Fibroblast of the aortic adventitia (primary cell): ENCODE data around the gene THRB. TPM values are rescaled to one million over a fixed set of nuclear protein-coding genes. Genes with fewer than 3 reads are reported as not detected.

ENCODE experiments used
- DNase-seq: peaks from one replicate; pipeline ENCODE4 v3.0.0-alpha.2; 2010; ENCODE audit warnings: low read depth
- H3K4me3 ChIP-seq: 2 replicates; pipeline ENCODE4 v1.5.1; 2011; ENCODE audit warnings: low read depth, mild to moderate bottlenecking, control low read depth, low read length, moderate library complexity
- CTCF ChIP-seq: IDR thresholded peaks from 2 replicates; pipeline ENCODE4 v1.5.1; 2011; ENCODE audit warnings: mild to moderate bottlenecking, low read length, control low read depth, inconsistent platforms; ENCODE audit not compliant: insufficient read depth
- total RNA-seq: library from RNA; depleted of rRNA; stranded (reverse); fragments of >200 nt; gene quantifications from 2 replicates; pipeline ENCODE4 v1.2.3, GENCODE V29; 2012; ENCODE audit warnings: low replicate concordance

THRB gene
- total RNA-seq, 1 donor, result 4.7 TPM

DNA sequence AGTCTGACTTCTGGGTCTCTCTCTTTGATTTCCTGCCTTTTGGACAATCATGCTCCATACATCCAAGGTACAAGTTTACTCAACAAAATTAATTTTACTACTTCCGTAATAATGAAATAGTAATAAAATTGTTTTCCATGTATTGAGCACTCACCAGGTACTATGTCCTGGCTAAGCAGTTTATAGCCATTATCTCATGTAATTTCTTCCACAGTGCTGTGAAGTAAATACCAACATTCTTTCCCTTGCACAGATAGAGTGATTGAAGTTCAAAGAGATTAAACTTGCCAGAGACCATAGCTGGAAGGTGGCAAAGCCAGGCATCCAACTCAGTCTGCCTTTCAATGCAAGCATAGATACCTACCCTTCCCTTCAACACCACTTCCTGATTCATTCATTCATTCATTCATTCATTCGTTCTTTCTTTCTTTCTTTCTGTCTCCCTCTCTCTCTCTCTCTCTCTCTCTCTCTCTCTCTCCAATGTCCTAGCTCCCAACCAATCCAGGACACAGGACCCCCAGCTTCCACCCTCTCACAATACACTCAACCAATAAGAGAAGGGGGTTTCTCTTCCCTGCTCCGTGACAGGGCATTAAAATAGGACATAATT, 12.4 kb downstream of the THRB start:
- TF ChIP-seq CTCF, result no peak
- no peak overlapping the region for H3K4me3 ChIP-seq
- DNase-seq, result no peak

DNA sequence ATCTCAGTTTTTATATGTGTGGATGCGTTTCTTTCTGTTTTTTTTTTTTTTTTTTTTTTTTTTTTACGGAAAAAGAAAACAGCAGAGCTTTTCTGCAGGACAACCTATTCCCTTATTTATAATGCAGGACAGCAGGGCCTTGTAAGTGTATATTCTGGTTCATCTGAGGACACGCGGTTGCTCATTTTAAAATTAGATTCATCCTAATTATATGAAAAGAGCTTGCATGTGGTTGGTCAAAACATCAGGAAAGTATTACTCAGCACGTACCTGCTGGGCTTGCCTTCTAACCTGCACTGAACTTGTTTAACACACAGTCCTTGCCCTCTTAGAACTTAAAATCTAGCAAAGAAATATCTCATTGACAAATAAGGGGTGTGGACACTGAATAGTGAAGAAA, 13.5 kb downstream of the THRB start:
- DNase-seq, result no peak
- no peak for TF ChIP-seq CTCF
- no peak overlapping the region for H3K4me3 ChIP-seq

DNA sequence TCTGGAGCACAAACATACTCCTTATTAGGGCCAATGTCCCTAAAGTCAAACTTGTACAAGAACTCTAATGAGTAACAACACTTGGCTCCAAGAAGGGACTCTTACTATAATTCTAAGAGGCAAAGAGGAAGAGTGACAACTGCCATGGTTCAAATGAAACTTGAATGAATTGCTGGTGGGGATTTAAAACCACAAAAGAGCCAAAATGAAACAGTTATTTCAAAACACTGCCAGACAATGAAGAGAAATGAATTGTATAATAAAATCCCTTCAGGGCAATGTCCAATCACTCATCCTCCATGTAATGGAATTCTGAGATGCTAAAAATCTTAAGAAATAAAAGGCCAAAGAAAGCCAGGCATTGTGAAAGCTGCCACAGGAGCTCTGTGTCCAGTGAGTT, 14.2 kb downstream of the THRB start:
- no peak for DNase-seq
- TF ChIP-seq CTCF, result no peak
- no peak overlapping the region for H3K4me3 ChIP-seq

- DNase-seq, result no peak
Measured at GRCh38 chr3:24479816-24480215, 14.8 kb downstream of the THRB start.

GRCh38 chr3:24476871-24477656, 17.6 kb downstream of the THRB start:
- DNase-seq, result no peak
- no peak for TF ChIP-seq CTCF
- no peak overlapping the region for H3K4me3 ChIP-seq

More at GRCh38 chr3:24479816-24480215, 14.8 kb downstream of the THRB start:
- no peak for TF ChIP-seq CTCF
- no peak overlapping the region for H3K4me3 ChIP-seq

GRCh38 chr3:24475925-24476324, 18.7 kb downstream of the THRB start:
- no peak for DNase-seq

More at GRCh38 chr3:24475925-24476324, 18.7 kb downstream of the THRB start:
- TF ChIP-seq CTCF, result no peak
- no peak overlapping the region for H3K4me3 ChIP-seq
